Ovary (tissue), 9 donors: Measurements from ENCODE around the gene PTPRO. TPM values are rescaled to one million over a fixed set of nuclear protein-coding genes. Genes with fewer than 3 reads are reported as not detected.

Source experiments
- DNase-seq, 5 donors: peaks; one replicate each; pipeline ENCODE4 v3.0.0-alpha.2; 2019 to 2020
- H3K27ac ChIP-seq, 2 donors: fragments of 200-600 bp; one replicate each; pipeline versions ENCODE4 v1.5.1 to v1.8.0; 2019 to 2022
- H3K27me3 ChIP-seq: fragments of 200-600 bp; one replicate; pipeline ENCODE4 v1.8.0; 2022
- H3K36me3 ChIP-seq: fragments of 200-600 bp; sonication (generic); one replicate; pipeline ENCODE4 v1.5.1; 2019
- H3K4me1 ChIP-seq: one replicate; pipeline ENCODE4 v1.8.1; 2013; ENCODE audit warnings: mild to moderate bottlenecking, moderate library complexity; ENCODE audit not compliant: insufficient read depth
- H3K4me3 ChIP-seq: fragments of 200-600 bp; sonication (generic); one replicate; pipeline ENCODE4 v1.5.1; 2017
- H3K9me3 ChIP-seq, 2 donors: fragments of 200-600 bp in 1 of 2; sonication (generic) in 1 of 2; one replicate each; pipeline versions ENCODE4 v1.5.1 to v1.8.1; 2013 to 2019; ENCODE audit warnings: mild to moderate bottlenecking in 1 of 2, moderate library complexity in 1 of 2
- CTCF ChIP-seq, 3 donors: fragments of 450-650 bp in 2 of 3; fragments of 200-600 bp in 1 of 3; IDR thresholded peaks; one replicate each; pipeline versions ENCODE4 v1.5.1 to v1.8.0; 2016 to 2022; ENCODE audit warnings: antibody characterized with exemption in 3 of 3, mild to moderate bottlenecking in 1 of 3
- EP300 ChIP-seq: sonication (generic); formaldehyde crosslinking; IDR thresholded peaks from one replicate; pipeline ENCODE4 v1.6.1; 2017; ENCODE audit warnings: antibody characterized with exemption
- POLR2A ChIP-seq: fragments of 450-650 bp; IDR thresholded peaks from one replicate; pipeline ENCODE4 v1.6.1; 2017; ENCODE audit warnings: antibody characterized with exemption, mild to moderate bottlenecking, moderate library complexity
- WGBS, 3 donors: extraction: QIAGEN DNeasy Blood & Tissue Kit in 1 of 3; methylation state at CpG; one replicate each; pipeline versions ENCODE4 v1.1.5 to v1.1.7; 2013 to 2017; 5-methylcytosine and 5-hydroxymethylcytosine counted together
- intact Hi-C, 4 donors: fragments of 100-400 bp; cut with DNase I; formaldehyde crosslinking; loops; one replicate each; pipeline versions ENCODE4 v1.11.0 to v1.15.1; 2022 to 2023
- polyA plus RNA-seq, 2 donors: library from polyadenylated mRNA; stranded (reverse); fragments of 200-250 nt in 1 of 2; fragments of 350-450 nt in 1 of 2; fragmentation: Illumina TruSeq in 1 of 2; extraction: RNeasy Lipid Tissue Mini Kit (QIAGEN cat#74804) in 1 of 2; gene quantifications; one replicate each; pipeline ENCODE4 v1.2.3, GENCODE V29; 2013 to 2014
- total RNA-seq, 7 donors: library from RNA; depleted of rRNA in 2 of 7; stranded (reverse); fragments of >200 nt in 2 of 7; fragmentation: NEBNext Ultra II Directional in 3 of 7; extraction: Animal tissue kit (Norgen Biotek cat#: 25700) in 3 of 7; gene quantifications; one replicate each; pipeline versions ENCODE4 v1.1.0 to v1.2.4, GENCODE V29; 2016 to 2023
- donor health status: DM: no; HTN: no; CAD: no; lungs with moderate emphysema.
- donor health status: DM: no; HTN: no; CAD: no.
- donor health status: Bipolar disorder and iron deficiency.
- donor health status: DM: yes; HTN: yes; CAD: no.
- donor health status: DM: no; HTN: no; CAD: no.
- donor health status: DM: yes; HTN: yes; CAD: no.

PTPRO gene
- total and polyA plus RNA-seq, 9 donors, result 0.30 to 3.7 (median 0.83) TPM

GRCh38 chr12:15502211-15502610, 179.9 kb downstream of the PTPRO start:
- no peaks in the 10 kb centered on the region for H3K27me3 ChIP-seq
- H3K4me1 ChIP-seq, result no peaks in the 10 kb centered on the region
- H3K9me3 ChIP-seq, result no peaks in the 10 kb centered on the region
- TF ChIP-seq POLR2A, result no peak
- no peak for TF ChIP-seq CTCF (IDR thresholded peaks at IDR 0.05)
- no peak for TF ChIP-seq EP300
- intact Hi-C loops, result no loop called here
- no peak for DNase-seq
- WGBS, 3 donors, result 43 to 45% (median 43%) methylated on average over 2 of the region's 2 CpGs
- no peak overlapping the region for H3K4me3 ChIP-seq
- no peaks in the 10 kb centered on the region for H3K36me3 ChIP-seq
- no peak overlapping the region for H3K27ac ChIP-seq

- no peaks in the 10 kb centered on the region for H3K9me3 ChIP-seq
- no peak for DNase-seq
- H3K36me3 ChIP-seq, result no peaks in the 10 kb centered on the region
- H3K27ac ChIP-seq, result no peak overlapping the region
- intact Hi-C loops, result no loop called here
- no peaks in the 10 kb centered on the region for H3K4me1 ChIP-seq
- WGBS, 3 donors, result 74 to 84% (median 83%) methylated on average over 4 of the region's 4 CpGs
- no peak overlapping the region for H3K4me3 ChIP-seq
- no peak for TF ChIP-seq POLR2A
- TF ChIP-seq CTCF (IDR thresholded peaks at IDR 0.05), result no peak
- no peak for TF ChIP-seq EP300
- no peaks in the 10 kb centered on the region for H3K27me3 ChIP-seq
Measured at GRCh38 chr12:15505616-15506015, 183.3 kb downstream of the PTPRO start.

GRCh38 chr12:15515010-15515409, 192.7 kb downstream of the PTPRO start:
- 34 to 60% (median 36%) methylated on average over 4 of the region's 4 CpGs for WGBS, 3 donors
- H3K4me3 ChIP-seq, result no peak overlapping the region

GRCh38 chr12:15520083-15520482, 197.8 kb downstream of the PTPRO start:
- no peaks in the 10 kb centered on the region for H3K9me3 ChIP-seq

More at GRCh38 chr12:15515010-15515409, 192.7 kb downstream of the PTPRO start:
- TF ChIP-seq EP300 (no peak), CTCF (IDR thresholded peaks at IDR 0.05) (no peak), POLR2A (no peak)
- intact Hi-C loops, result no loop called here
- Histone ChIP-seq H3K9me3 (no peaks in the 10 kb centered on the region), H3K4me1 (no peaks in the 10 kb centered on the region), H3K27me3 (no peaks in the 10 kb centered on the region), H3K27ac (no peak overlapping the region), H3K36me3 (no peaks in the 10 kb centered on the region)
- DNase-seq, result no peak

More at GRCh38 chr12:15520083-15520482, 197.8 kb downstream of the PTPRO start:
- no peak overlapping the region for H3K27ac ChIP-seq
- no peak overlapping the region for H3K4me3 ChIP-seq
- no peaks in the 10 kb centered on the region for H3K27me3 ChIP-seq
- H3K36me3 ChIP-seq, result no peaks in the 10 kb centered on the region
- WGBS, 3 donors, result 78 to 88% (median 81%) methylated on average over 2 of the region's 2 CpGs
- TF ChIP-seq POLR2A (no peak), EP300 (no peak), CTCF (IDR thresholded peaks at IDR 0.05) (no peak)
- intact Hi-C loops, result loop anchor here in 1 of 4 donors (10.0 kb wide), 1 partner anchor 245 kb away; no protein-coding TSS in a partner anchor
- DNase-seq, result no peak
- H3K4me1 ChIP-seq, result no peaks in the 10 kb centered on the region
